Fibroblast of villous mesenchyme (primary cell): ENCODE measurements around the gene DTNB. TPM values are rescaled to one million over a fixed set of nuclear protein-coding genes. Genes with fewer than 3 reads are reported as not detected.

ENCODE experiments used
- DNase-seq: peaks from one replicate; pipeline ENCODE4 v3.0.0-alpha.2; 2010; ENCODE audit warnings: low read depth
- H3K4me3 ChIP-seq: 2 replicates; pipeline ENCODE4 v1.5.1; 2011; ENCODE audit warnings: low read depth, mild to moderate bottlenecking, low read length
- CTCF ChIP-seq: IDR thresholded peaks from 2 replicates; pipeline ENCODE4 v1.5.1; 2012; ENCODE audit warnings: low read depth, mild to moderate bottlenecking, low read length; ENCODE audit not compliant: insufficient read depth
- total RNA-seq: library from RNA; depleted of rRNA; stranded (reverse); fragments of >200 nt; gene quantifications from 2 replicates; pipeline ENCODE4 v1.2.3, GENCODE V29; 2012

DTNB gene
- total RNA-seq, 1 donor = 5.2 TPM

GRCh38 chr2:25349397-25349796, 324.0 kb downstream of the DTNB start:
- TF ChIP-seq CTCF = no peak
- H3K4me3 ChIP-seq = no peak overlapping the region
- peak; percentile 57 for DNase-seq

GRCh38 chr2:25347846-25348245, 325.5 kb downstream of the DTNB start:
- peak; percentile 23 for DNase-seq
- TF ChIP-seq CTCF = no peak
- H3K4me3 ChIP-seq = no peak overlapping the region

DNA sequence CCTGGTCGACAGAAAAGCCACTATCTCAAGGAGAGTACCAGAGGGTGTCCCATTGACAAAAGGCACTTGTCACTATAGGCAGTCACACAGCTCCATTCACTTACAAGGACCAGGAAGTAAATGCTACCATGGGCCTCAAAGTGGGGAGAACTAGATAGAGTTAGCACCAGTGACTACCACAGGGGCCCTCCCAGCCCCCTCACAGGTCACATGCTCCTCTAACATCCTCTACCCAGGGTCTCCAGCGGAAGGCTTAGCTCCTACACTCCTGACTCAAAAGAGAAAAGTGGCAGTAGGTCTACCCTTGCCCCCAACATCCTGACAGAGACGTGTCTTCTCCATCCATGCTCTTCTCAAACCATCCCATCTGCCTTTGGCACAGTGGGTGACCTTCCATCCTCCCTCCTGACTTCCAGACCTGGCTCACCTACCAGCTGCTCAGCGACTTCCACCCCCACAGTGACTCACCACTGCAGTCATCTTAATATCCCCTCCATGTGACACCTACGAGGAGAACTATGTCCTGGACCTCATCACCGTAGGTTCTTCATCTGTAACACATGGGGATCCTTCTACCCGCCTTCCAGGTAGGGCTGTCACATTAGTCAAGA, 326.1 kb downstream of the DTNB start:
- DNase-seq = no peak
- H3K4me3 ChIP-seq = no peak overlapping the region
- TF ChIP-seq CTCF = no peak

GRCh38 chr2:25343187-25343825, 330.1 kb downstream of the DTNB start:
- no peak for DNase-seq
- H3K4me3 ChIP-seq = no peak overlapping the region
- TF ChIP-seq CTCF = no peak

GRCh38 chr2:25342372-25343186, 330.8 kb downstream of the DTNB start:
- TF ChIP-seq CTCF = peak; percentile 94
- peak; percentile 85 for DNase-seq

GRCh38 chr2:25341753-25342371, 331.5 kb downstream of the DTNB start, which contains the start of gene DNMT3A:
TSS of gene DNMT3A (minus strand) at chr2:25341925. CDS start at chr2:25313984, 27,941 bp downstream.
- peak; percentile 55 for DNase-seq
- peak within 1 kb of the TSS; percentile 60 for H3K4me3 ChIP-seq
- TF ChIP-seq CTCF = no peak

More at GRCh38 chr2:25342372-25343186, 330.8 kb downstream of the DTNB start:
- peak overlapping the region; percentile 60 for H3K4me3 ChIP-seq
